ENCODE measurements around the gene SASH3.

SASH3 gene

GRCh38 chrX:129843459-129844306 is 63.9 kb downstream of the SASH3 start, which contains the start of gene ZDHHC9:
Gene ZDHHC9 (minus strand): TSS chrX:129843886. CDS start chrX:129841945, 1,941 bp downstream.
- FAIRE-seq (peak; percentile 97), DNase-seq (ENCODE audit: extremely low spot score, insufficient read length, low read depth) (peak; percentile 61)

Data from GM18507 (cell line).